ENCODE measurements around the gene BLOC1S3. TPM values are rescaled to one million over a fixed set of nuclear protein-coding genes. Genes with fewer than 3 reads are reported as not detected.

BLOC1S3 gene
- total and polyA plus RNA-seq, 7 experiments from 2014 or later, result 6.9 to 24.9 (median 15.4) TPM

- Histone ChIP-seq H3K9me3 (ENCODE audit: control insufficient read depth in 2 of 3, low read length in 3 of 3) (no peaks in the 10 kb centered on the region), H3K27ac (ENCODE audit: low read depth, low read length) (no peak overlapping the region), H3K4me1 (ENCODE audit: control insufficient read depth in 2 of 2, insufficient read depth in 2 of 2, low read length in 2 of 2) (peaks cover 9 to 16% of the 10 kb centered on the region in 2 donors), H3K4me3 (ENCODE audit: low read length) (no peak overlapping the region), H3K27me3 (ENCODE audit: control insufficient read depth in 2 of 2, insufficient read depth in 2 of 2, low read length in 2 of 2) (no peaks in the 10 kb centered on the region), H3K36me3 (ENCODE audit: control insufficient read depth in 2 of 3, insufficient read depth in 3 of 3, low read length in 3 of 3) (no peaks in the 10 kb centered on the region)
- intact Hi-C loops (cut with micrococcal nuclease), result no loop called here
- Mint-ChIP-seq H3K36me3 (no peaks in the 10 kb centered on the region), H3K27me3 (peaks cover 4 to 13% (median 5%) of the 10 kb centered on the region in 5 donors), H3K4me3 (no peak overlapping the region), H3K9me3 (no peaks in the 10 kb centered on the region), H3K4me1 (peaks cover 11 to 25% (median 20%) of the 10 kb centered on the region in 7 donors), H3K27ac (no peak overlapping the region)
- ChIA-PET POLR2A (no interaction called here), CTCF (interaction anchor here (0.5 kb wide), 1 partner anchor 114 kb away, joined by 4 read pairs; no protein-coding TSS in a partner anchor)
- no peak for DNase-seq
- ATAC-seq, result no peak
Observed at GRCh38 chr19:45161738-45162607, 16.6 kb upstream of the BLOC1S3 start.

GRCh38 chr19:45162608-45163143 is 15.9 kb upstream of the BLOC1S3 start:
- ChIA-PET POLR2A (interaction anchor here (3.2 kb wide), 1 partner anchor 16 kb away, joined by 12 read pairs; the partner anchor contains the start of genes BLOC1S3 and TRAPPC6A), CTCF (interaction anchor here (0.5 kb wide), 1 partner anchor 114 kb away, joined by 4 read pairs; no protein-coding TSS in a partner anchor)
- H3K36me3 Mint-ChIP-seq, result no peaks in the 10 kb centered on the region
- intact Hi-C loops (cut with micrococcal nuclease), result no loop called here
- H3K4me1 Mint-ChIP-seq, result peaks cover 11 to 27% (median 21%) of the 10 kb centered on the region in 7 donors
- no peaks in the 10 kb centered on the region for H3K9me3 Mint-ChIP-seq
- H3K36me3 ChIP-seq (ENCODE audit: control insufficient read depth in 2 of 3, insufficient read depth in 3 of 3, low read length in 3 of 3), result no peaks in the 10 kb centered on the region
- H3K27me3 Mint-ChIP-seq, result peaks cover 0 to 8% (median 0%) of the 10 kb centered on the region in 5 donors
- no peak overlapping the region for H3K27ac Mint-ChIP-seq
- H3K4me1 ChIP-seq (ENCODE audit: control insufficient read depth in 2 of 2, insufficient read depth in 2 of 2, low read length in 2 of 2), result peaks cover 9 to 16% of the 10 kb centered on the region in 2 donors
- DNase-seq (no peak), ATAC-seq (no peak)
- no peak overlapping the region for H3K27ac ChIP-seq (ENCODE audit: low read depth, low read length)
- no peaks in the 10 kb centered on the region for H3K27me3 ChIP-seq (ENCODE audit: control insufficient read depth in 2 of 2, insufficient read depth in 2 of 2, low read length in 2 of 2)
- no peak overlapping the region for H3K4me3 ChIP-seq (ENCODE audit: low read length)
- H3K9me3 ChIP-seq (ENCODE audit: control insufficient read depth in 2 of 3, low read length in 3 of 3), result no peaks in the 10 kb centered on the region
- no peak overlapping the region for H3K4me3 Mint-ChIP-seq

GRCh38 chr19:45163156-45163555 is 15.4 kb upstream of the BLOC1S3 start:
- no peaks in the 10 kb centered on the region for H3K27me3 ChIP-seq (ENCODE audit: control insufficient read depth in 2 of 2, insufficient read depth in 2 of 2, low read length in 2 of 2)
- no peak overlapping the region for H3K4me3 ChIP-seq (ENCODE audit: low read length)
- peaks cover 9 to 16% of the 10 kb centered on the region in 2 donors for H3K4me1 ChIP-seq (ENCODE audit: control insufficient read depth in 2 of 2, insufficient read depth in 2 of 2, low read length in 2 of 2)
- ChIA-PET POLR2A (interaction anchor here (3.2 kb wide), 1 partner anchor 16 kb away, joined by 12 read pairs; the partner anchor contains the start of genes BLOC1S3 and TRAPPC6A), CTCF (no interaction called here)
- no peaks in the 10 kb centered on the region for H3K36me3 Mint-ChIP-seq
- H3K27me3 Mint-ChIP-seq, result peaks cover 0 to 4% (median 0%) of the 10 kb centered on the region in 5 donors
- no peak overlapping the region for H3K27ac ChIP-seq (ENCODE audit: low read depth, low read length)
- H3K9me3 ChIP-seq (ENCODE audit: control insufficient read depth in 2 of 3, low read length in 3 of 3), result no peaks in the 10 kb centered on the region
- H3K36me3 ChIP-seq (ENCODE audit: control insufficient read depth in 2 of 3, insufficient read depth in 3 of 3, low read length in 3 of 3), result no peaks in the 10 kb centered on the region
- H3K4me1 Mint-ChIP-seq, result peaks cover 8 to 25% (median 21%) of the 10 kb centered on the region in 7 donors
- ATAC-seq (no peak), DNase-seq (no peak)
- intact Hi-C loops (cut with micrococcal nuclease), result no loop called here
- H3K27ac Mint-ChIP-seq, result peak overlapping the region in 1 of 9 donors; percentile 25
- H3K9me3 Mint-ChIP-seq, result no peaks in the 10 kb centered on the region
- no peak overlapping the region for H3K4me3 Mint-ChIP-seq

GRCh38 chr19:45163751-45164460 is 14.7 kb upstream of the BLOC1S3 start:
- CTCF ChIA-PET, result no interaction called here
- intact Hi-C loops (cut with micrococcal nuclease), result no loop called here
- Histone ChIP-seq H3K9me3 (ENCODE audit: control insufficient read depth in 2 of 3, low read length in 3 of 3) (no peaks in the 10 kb centered on the region), H3K36me3 (ENCODE audit: control insufficient read depth in 2 of 3, insufficient read depth in 3 of 3, low read length in 3 of 3) (peaks cover 0 to 6% (median 0%) of the 10 kb centered on the region in 3 experiments), H3K27me3 (ENCODE audit: control insufficient read depth in 2 of 2, insufficient read depth in 2 of 2, low read length in 2 of 2) (no peaks in the 10 kb centered on the region), H3K4me1 (ENCODE audit: control insufficient read depth in 2 of 2, insufficient read depth in 2 of 2, low read length in 2 of 2) (peaks cover 9 to 16% of the 10 kb centered on the region in 2 donors), H3K27ac (ENCODE audit: low read depth, low read length) (peak overlapping the region; percentile 54), H3K4me3 (ENCODE audit: low read length) (no peak overlapping the region)
- H3K4me3 Mint-ChIP-seq, result peak overlapping the region in 4 of 10 donors; percentile 15 to 55 (median 38)
- H3K27me3 Mint-ChIP-seq, result no peaks in the 10 kb centered on the region
- H3K36me3 Mint-ChIP-seq, result no peaks in the 10 kb centered on the region
- H3K27ac Mint-ChIP-seq, result peak overlapping the region; percentile 8 to 81 (median 47)
- POLR2A ChIA-PET, result interaction anchor here (1.3 to 3.2 kb wide), 2 partner anchors 11 to 15 kb away, joined by 7 to 12 read pairs; partner anchors contain the start of genes BLOC1S3 and TRAPPC6A
- peaks cover 6 to 26% (median 23%) of the 10 kb centered on the region in 7 donors for H3K4me1 Mint-ChIP-seq
- DNase-seq, result no peak
- ATAC-seq, result no peak
- H3K9me3 Mint-ChIP-seq, result no peaks in the 10 kb centered on the region

- Mint-ChIP-seq H3K4me3 (peak overlapping the region in 3 of 10 donors; percentile 15 to 33 (median 28)), H3K9me3 (no peaks in the 10 kb centered on the region), H3K27ac (peak overlapping the region in 3 of 9 donors; percentile 8 to 76 (median 17)), H3K36me3 (no peaks in the 10 kb centered on the region), H3K27me3 (no peaks in the 10 kb centered on the region), H3K4me1 (peaks cover 6 to 34% (median 23%) of the 10 kb centered on the region in 7 donors)
- CTCF ChIA-PET, result no interaction called here
- DNase-seq, result peak in 7 of 9 donors; percentile 12 to 75 (median 34)
- Histone ChIP-seq H3K9me3 (ENCODE audit: control insufficient read depth in 2 of 3, low read length in 3 of 3) (no peaks in the 10 kb centered on the region), H3K4me1 (ENCODE audit: control insufficient read depth in 2 of 2, insufficient read depth in 2 of 2, low read length in 2 of 2) (peaks cover 9 to 18% of the 10 kb centered on the region in 2 donors), H3K36me3 (ENCODE audit: control insufficient read depth in 2 of 3, insufficient read depth in 3 of 3, low read length in 3 of 3) (peaks cover 0 to 6% (median 0%) of the 10 kb centered on the region in 3 experiments), H3K27ac (ENCODE audit: low read depth, low read length) (peak overlapping the region; percentile 54), H3K27me3 (ENCODE audit: control insufficient read depth in 2 of 2, insufficient read depth in 2 of 2, low read length in 2 of 2) (no peaks in the 10 kb centered on the region), H3K4me3 (ENCODE audit: low read length) (no peak overlapping the region)
- peak; percentile 85 for ATAC-seq
- POLR2A ChIA-PET, result interaction anchor here (0.8 to 3.2 kb wide), 4 partner anchors 11 to 245 kb away, joined by 3 to 12 read pairs (median 5); partner anchors contain the start of genes BLOC1S3 and TRAPPC6A
- intact Hi-C loops (cut with micrococcal nuclease), result no loop called here
Observed at GRCh38 chr19:45164577-45165335, 13.8 kb upstream of the BLOC1S3 start.
